ENCODE results near the gene GDPD5.

The GDPD5 gene

GRCh38 chr11:75525433-75526191, at the start of gene GDPD5:
GDPD5 (minus strand) TSS chr11:75525941; CDS start chr11:75477735, 48,206 bp downstream.
- DNase-seq (ENCODE audit: low read depth): peak; percentile 87

GRCh38 chr11:75574698-75575602, 49.2 kb upstream of the GDPD5 start:
- DNase-seq (ENCODE audit: low read depth): no peak

- DNase-seq (ENCODE audit: low read depth): no peak
Measured at GRCh38 chr11:75572744-75573143, 47.0 kb upstream of the GDPD5 start.

- no peak for DNase-seq (ENCODE audit: low read depth)
Measured at GRCh38 chr11:75571625-75572024, 45.9 kb upstream of the GDPD5 start.

GRCh38 chr11:75570559-75571139, 44.9 kb upstream of the GDPD5 start:
- DNase-seq (ENCODE audit: low read depth): no peak

GRCh38 chr11:75568616-75569219, 43.0 kb upstream of the GDPD5 start:
- no peak for DNase-seq (ENCODE audit: low read depth)

GRCh38 chr11:75567971-75568370, 42.2 kb upstream of the GDPD5 start:
- DNase-seq (ENCODE audit: low read depth): no peak

GRCh38 chr11:75566763-75567279, 41.1 kb upstream of the GDPD5 start:
- no peak for DNase-seq (ENCODE audit: low read depth)

- DNase-seq (ENCODE audit: low read depth): no peak
Measured at GRCh38 chr11:75565916-75566762, 40.4 kb upstream of the GDPD5 start.

GRCh38 chr11:75565221-75565814, 39.6 kb upstream of the GDPD5 start:
- no peak for DNase-seq (ENCODE audit: low read depth)

GRCh38 chr11:75563978-75564552, 38.3 kb upstream of the GDPD5 start:
- no peak for DNase-seq (ENCODE audit: low read depth)

- no peak for DNase-seq (ENCODE audit: low read depth)
Measured at GRCh38 chr11:75563501-75563977, 37.8 kb upstream of the GDPD5 start.

GRCh38 chr11:75562836-75563484, 37.2 kb upstream of the GDPD5 start:
- no peak for DNase-seq (ENCODE audit: low read depth)

- peak; percentile 74 for DNase-seq (ENCODE audit: low read depth)
Measured at GRCh38 chr11:75562048-75562835, 36.5 kb upstream of the GDPD5 start, which contains the start of gene SERPINH1. SERPINH1 (plus strand) TSS chr11:75562253; CDS start chr11:75566350, 4,097 bp downstream.

GRCh38 chr11:75561426-75562047, 35.8 kb upstream of the GDPD5 start:
- no peak for DNase-seq (ENCODE audit: low read depth)

GRCh38 chr11:75560644-75561043, 34.9 kb upstream of the GDPD5 start:
- DNase-seq (ENCODE audit: low read depth): no peak

- DNase-seq (ENCODE audit: low read depth): no peak
Measured at GRCh38 chr11:75558939-75559843, 33.5 kb upstream of the GDPD5 start.
